ENCODE data around the gene SRGAP3.

DNA sequence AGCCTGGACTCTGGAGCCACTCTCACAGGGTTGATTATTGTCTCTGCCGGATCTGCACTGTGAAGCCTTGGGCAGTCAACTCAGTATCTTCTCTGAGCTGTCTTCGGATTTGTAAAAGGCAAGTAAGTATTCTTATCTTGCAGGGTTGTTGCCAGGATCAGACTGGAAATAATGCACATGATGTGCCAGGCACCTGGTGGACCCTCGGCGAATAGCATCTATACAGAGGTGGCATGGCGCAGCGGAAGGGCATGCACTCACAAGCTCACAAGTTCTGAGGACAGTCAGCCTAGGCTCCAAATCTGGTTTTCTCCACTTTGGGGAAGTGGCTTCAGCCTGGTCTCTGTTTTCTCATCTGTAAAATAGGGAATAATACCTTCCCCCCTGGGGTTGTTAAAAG, 113.9 kb downstream of the SRGAP3 start:
- TF ChIP-seq, protein P1, sequence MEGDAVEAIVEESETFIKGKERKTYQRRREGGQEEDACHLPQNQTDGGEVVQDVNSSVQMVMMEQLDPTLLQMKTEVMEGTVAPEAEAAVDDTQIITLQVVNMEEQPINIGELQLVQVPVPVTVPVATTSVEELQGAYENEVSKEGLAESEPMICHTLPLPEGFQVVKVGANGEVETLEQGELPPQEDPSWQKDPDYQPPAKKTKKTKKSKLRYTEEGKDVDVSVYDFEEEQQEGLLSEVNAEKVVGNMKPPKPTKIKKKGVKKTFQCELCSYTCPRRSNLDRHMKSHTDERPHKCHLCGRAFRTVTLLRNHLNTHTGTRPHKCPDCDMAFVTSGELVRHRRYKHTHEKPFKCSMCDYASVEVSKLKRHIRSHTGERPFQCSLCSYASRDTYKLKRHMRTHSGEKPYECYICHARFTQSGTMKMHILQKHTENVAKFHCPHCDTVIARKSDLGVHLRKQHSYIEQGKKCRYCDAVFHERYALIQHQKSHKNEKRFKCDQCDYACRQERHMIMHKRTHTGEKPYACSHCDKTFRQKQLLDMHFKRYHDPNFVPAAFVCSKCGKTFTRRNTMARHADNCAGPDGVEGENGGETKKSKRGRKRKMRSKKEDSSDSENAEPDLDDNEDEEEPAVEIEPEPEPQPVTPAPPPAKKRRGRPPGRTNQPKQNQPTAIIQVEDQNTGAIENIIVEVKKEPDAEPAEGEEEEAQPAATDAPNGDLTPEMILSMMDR (IDR thresholded peaks at IDR 0.05), result no peak
- no peak for TF ChIP-seq POLR2AphosphoS5 (IDR thresholded peaks at IDR 0.05)
- no peak for TF ChIP-seq EP300 (IDR thresholded peaks at IDR 0.05)
- TF ChIP-seq POLR2A (IDR thresholded peaks at IDR 0.05), result no peak
